Esophagus muscularis mucosa (tissue), 4 donors: Measurements from ENCODE around the gene PSMC6. TPM values are rescaled to one million over a fixed set of nuclear protein-coding genes. Genes with fewer than 3 reads are reported as not detected.
A peak's percentile ranks its signal among the peaks of the same experiment; 100 is the strongest.

Experiments used
- DNase-seq: peaks from one replicate; pipeline ENCODE4 v3.0.0-alpha.2; 2017; ENCODE audit errors: extremely low spot score
- H3K27ac ChIP-seq, 4 donors: fragments of 200-600 bp; sonication (generic); replicated peaks in 1 of 4; 1 replicate in 3 of 4; 2 replicates in 1 of 4; pipeline ENCODE4 v1.5.1; 2016 to 2019; ENCODE audit warnings: mild to moderate bottlenecking in 1 of 4
- H3K27me3 ChIP-seq, 4 donors: fragments of 200-600 bp; sonication (generic); one replicate each; pipeline versions ENCODE4 v1.5.1 to v1.6.0; 2016 to 2019
- H3K36me3 ChIP-seq, 4 donors: fragments of 200-600 bp; sonication (generic); one replicate each; pipeline ENCODE4 v1.5.1; 2016 to 2019
- H3K4me1 ChIP-seq, 4 donors: fragments of 200-600 bp; sonication (generic); one replicate each; pipeline ENCODE4 v1.5.1; 2016 to 2019
- H3K4me3 ChIP-seq, 4 donors: fragments of 200-600 bp; sonication (generic); 1 replicate in 2 of 4; 2 replicates in 2 of 4; pipeline ENCODE4 v1.5.1; 2016 to 2019; ENCODE audit warnings: mild to moderate bottlenecking in 4 of 4, moderate library complexity in 1 of 4
- H3K9me3 ChIP-seq, 4 donors: fragments of 200-600 bp; sonication (generic); 1 replicate in 3 of 4; 2 replicates in 1 of 4; pipeline ENCODE4 v1.5.1; 2016 to 2019
- CTCF ChIP-seq, 3 experiments: fragments of 200-600 bp in 2 of 3; fragments of 450-650 bp in 1 of 3; sonication (generic) in 2 of 3; IDR thresholded peaks; one replicate each; pipeline ENCODE4 v1.5.1; 2017 to 2019; ENCODE audit warnings: antibody characterized with exemption in 3 of 3, mild to moderate bottlenecking in 2 of 3, moderate library complexity in 1 of 3
- EP300 ChIP-seq: sonication (generic); formaldehyde crosslinking; IDR thresholded peaks from one replicate; pipeline ENCODE4 v1.6.1; 2017; ENCODE audit warnings: antibody characterized with exemption
- POLR2A ChIP-seq: fragments of 450-650 bp; IDR thresholded peaks from one replicate; pipeline ENCODE4 v1.6.1; 2017; ENCODE audit warnings: antibody characterized with exemption, moderate library complexity, mild to moderate bottlenecking, low read depth
- POLR2AphosphoS5 ChIP-seq, 2 donors: sonication (generic); formaldehyde crosslinking; IDR thresholded peaks; one replicate each; pipeline ENCODE4 v1.6.1; 2017; ENCODE audit warnings: antibody characterized with exemption in 2 of 2
- WGBS: methylation state at CpG from one replicate; pipeline ENCODE4 v1.1.5; 2018; 5-methylcytosine and 5-hydroxymethylcytosine counted together
- intact Hi-C: fragments of 100-400 bp; cut with DNase I; formaldehyde crosslinking; loops from one replicate; pipeline ENCODE4 v1.15.1; 2023
- total RNA-seq, 4 donors: library from RNA; depleted of rRNA; stranded (reverse); fragments of >200 nt; gene quantifications; one replicate each; pipeline versions ENCODE4 v1.1.0 to v1.2.1, GENCODE V29; 2016

PSMC6 gene
- total RNA-seq, 4 donors from 2014 or later = 53.5 to 80.8 (median 63.7) TPM

GRCh38 chr14:52738409-52738808 lies 31.4 kb downstream of the PSMC6 start:
- TF ChIP-seq CTCF (IDR thresholded peaks at IDR 0.05) = no peak
- TF ChIP-seq POLR2A = no peak
- no peak for TF ChIP-seq POLR2AphosphoS5 (IDR thresholded peaks at IDR 0.05)
- no peak for TF ChIP-seq EP300
- H3K36me3 ChIP-seq = peaks cover 0 to 13% (median 0%) of the 10 kb centered on the region in 4 donors
- no peak overlapping the region for H3K4me3 ChIP-seq
- no peaks in the 10 kb centered on the region for H3K27me3 ChIP-seq
- peaks cover 8 to 25% (median 9%) of the 10 kb centered on the region in 4 donors for H3K4me1 ChIP-seq
- no peak overlapping the region for H3K27ac ChIP-seq
- H3K9me3 ChIP-seq = no peaks in the 10 kb centered on the region
- intact Hi-C loops = loop anchor here (5.0 kb wide), 1 partner anchor 49 kb away; no protein-coding TSS in a partner anchor
- DNase-seq = no peak

GRCh38 chr14:52740751-52741150 lies 33.8 kb downstream of the PSMC6 start:
- no peak overlapping the region for H3K27ac ChIP-seq
- no peak for DNase-seq
- 96% methylated on average over 1 of the region's 1 CpG for WGBS
- no peaks in the 10 kb centered on the region for H3K9me3 ChIP-seq
- peaks cover 0 to 11% (median 0%) of the 10 kb centered on the region in 4 donors for H3K36me3 ChIP-seq
- no peak for TF ChIP-seq POLR2A
- no peak for TF ChIP-seq POLR2AphosphoS5 (IDR thresholded peaks at IDR 0.05)
- no peak for TF ChIP-seq EP300
- TF ChIP-seq CTCF (IDR thresholded peaks at IDR 0.05) = no peak
- intact Hi-C loops = no loop called here
- no peaks in the 10 kb centered on the region for H3K27me3 ChIP-seq
- no peak overlapping the region for H3K4me3 ChIP-seq
- peaks cover 6 to 19% (median 8%) of the 10 kb centered on the region in 4 donors for H3K4me1 ChIP-seq

- intact Hi-C loops = no loop called here
- Histone ChIP-seq H3K27ac (peak overlapping the region in 2 of 4 donors; percentile 2 to 17), H3K4me1 (peaks cover 0 to 9% (median 2%) of the 10 kb centered on the region in 4 donors), H3K9me3 (no peaks in the 10 kb centered on the region), H3K4me3 (no peak overlapping the region), H3K36me3 (peaks cover 0 to 22% (median 3%) of the 10 kb centered on the region in 4 donors), H3K27me3 (no peaks in the 10 kb centered on the region)
- no peak for TF ChIP-seq POLR2AphosphoS5 (IDR thresholded peaks at IDR 0.05)
- TF ChIP-seq CTCF (IDR thresholded peaks at IDR 0.05) = no peak
- TF ChIP-seq POLR2A = no peak
- no peak for TF ChIP-seq EP300
- DNase-seq = no peak
Observed at GRCh38 chr14:52741865-52742264, 34.9 kb downstream of the PSMC6 start.

GRCh38 chr14:52748647-52749292 lies 41.8 kb downstream of the PSMC6 start:
- no peaks in the 10 kb centered on the region for H3K27me3 ChIP-seq
- intact Hi-C loops = no loop called here
- WGBS = 90% methylated on average over 8 of the region's 8 CpGs
- TF ChIP-seq EP300 (no peak), POLR2A (no peak), CTCF (IDR thresholded peaks at IDR 0.05) (no peak), POLR2AphosphoS5 (IDR thresholded peaks at IDR 0.05) (no peak)
- no peaks in the 10 kb centered on the region for H3K4me1 ChIP-seq
- H3K36me3 ChIP-seq = peaks cover 0 to 71% (median 30%) of the 10 kb centered on the region in 4 donors
- no peak for DNase-seq
- no peaks in the 10 kb centered on the region for H3K9me3 ChIP-seq
- H3K4me3 ChIP-seq = no peak overlapping the region
- no peak overlapping the region for H3K27ac ChIP-seq
